ENCODE results near the gene PPP1R27.

DNA sequence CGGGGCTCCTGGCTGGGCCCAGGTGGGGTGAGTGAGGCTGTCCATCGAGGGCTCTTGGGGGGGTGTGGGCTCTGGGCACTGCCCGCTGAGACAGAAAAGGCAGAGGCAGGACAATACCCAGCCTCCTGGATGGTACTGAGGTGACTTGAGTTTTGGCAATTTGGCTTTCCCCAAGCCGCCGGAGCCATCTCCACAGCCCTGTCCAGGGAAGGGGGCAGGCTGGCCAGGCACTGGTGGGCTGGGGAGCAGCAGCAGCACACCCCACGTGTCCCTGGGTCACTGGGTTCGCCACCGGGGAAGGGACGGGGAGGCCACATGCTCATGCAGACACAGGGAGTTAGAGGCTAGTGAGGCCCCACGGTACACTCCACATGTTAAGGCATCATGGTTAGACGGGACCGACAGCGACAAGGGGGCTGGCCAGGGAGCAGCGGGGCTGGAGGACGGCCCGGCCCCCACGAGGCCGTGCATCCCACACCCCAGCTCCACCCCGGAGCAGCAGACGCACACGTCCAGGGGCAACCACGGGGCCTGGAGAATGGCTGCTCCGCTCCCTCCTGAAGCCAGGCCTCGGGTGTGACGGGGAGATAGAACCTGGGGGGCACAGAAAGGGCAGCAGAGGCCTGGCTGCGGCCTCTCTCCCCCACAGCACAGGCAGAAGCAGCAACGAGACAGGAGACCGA lies 33.3 kb upstream of the PPP1R27 start:
- no peak for TF ChIP-seq EZH2 (IDR thresholded peaks at IDR 0.05; ENCODE audit: low read length, missing control alignments)
- TF ChIP-seq, protein P1, sequence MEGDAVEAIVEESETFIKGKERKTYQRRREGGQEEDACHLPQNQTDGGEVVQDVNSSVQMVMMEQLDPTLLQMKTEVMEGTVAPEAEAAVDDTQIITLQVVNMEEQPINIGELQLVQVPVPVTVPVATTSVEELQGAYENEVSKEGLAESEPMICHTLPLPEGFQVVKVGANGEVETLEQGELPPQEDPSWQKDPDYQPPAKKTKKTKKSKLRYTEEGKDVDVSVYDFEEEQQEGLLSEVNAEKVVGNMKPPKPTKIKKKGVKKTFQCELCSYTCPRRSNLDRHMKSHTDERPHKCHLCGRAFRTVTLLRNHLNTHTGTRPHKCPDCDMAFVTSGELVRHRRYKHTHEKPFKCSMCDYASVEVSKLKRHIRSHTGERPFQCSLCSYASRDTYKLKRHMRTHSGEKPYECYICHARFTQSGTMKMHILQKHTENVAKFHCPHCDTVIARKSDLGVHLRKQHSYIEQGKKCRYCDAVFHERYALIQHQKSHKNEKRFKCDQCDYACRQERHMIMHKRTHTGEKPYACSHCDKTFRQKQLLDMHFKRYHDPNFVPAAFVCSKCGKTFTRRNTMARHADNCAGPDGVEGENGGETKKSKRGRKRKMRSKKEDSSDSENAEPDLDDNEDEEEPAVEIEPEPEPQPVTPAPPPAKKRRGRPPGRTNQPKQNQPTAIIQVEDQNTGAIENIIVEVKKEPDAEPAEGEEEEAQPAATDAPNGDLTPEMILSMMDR (conservative IDR thresholded peaks at IDR 0.05 in 1 of 2, IDR thresholded peaks at IDR 0.05 in 1 of 2; ENCODE audit: low read depth in 1 of 2, low read length in 2 of 2) = no peak
